Adipocyte (in vitro differentiated cells): ENCODE results near the gene DCBLD2.
A peak's percentile ranks its signal among the peaks of the same experiment; 100 is the strongest.

Source experiments
- DNase-seq: peaks from one replicate; pipeline ENCODE4 v3.0.0-alpha.2; 2015; ENCODE audit warnings: low read depth
- H3K27me3 ChIP-seq: replicated peaks from 2 replicates; pipeline ENCODE4 v1.7.0; 2013; ENCODE audit warnings: mild to moderate bottlenecking, low read length, moderate library complexity; ENCODE audit not compliant: control insufficient read depth, insufficient read depth
- H3K36me3 ChIP-seq: 2 replicates; pipeline ENCODE4 v1.7.0; 2013; ENCODE audit warnings: low read length, mild to moderate bottlenecking, moderate library complexity; ENCODE audit not compliant: control insufficient read depth, insufficient read depth, severe bottlenecking
- H3K4me1 ChIP-seq: 2 replicates; pipeline ENCODE4 v1.7.0; 2013; ENCODE audit warnings: mild to moderate bottlenecking, low read length, moderate library complexity; ENCODE audit not compliant: control insufficient read depth, insufficient read depth
- H3K4me3 ChIP-seq: 2 replicates; pipeline ENCODE4 v1.7.0; 2013; ENCODE audit warnings: mild to moderate bottlenecking, low read length, moderate library complexity
- H3K9ac ChIP-seq: 2 replicates; pipeline ENCODE4 v1.7.0; 2013; ENCODE audit warnings: mild to moderate bottlenecking, low read length, moderate library complexity
- H3K9me3 ChIP-seq: 2 replicates; pipeline ENCODE4 v1.7.0; 2013; ENCODE audit warnings: mild to moderate bottlenecking, low read length, moderate library complexity; ENCODE audit not compliant: control insufficient read depth

The DCBLD2 gene

GRCh38 chr3:98791341-98792325, 109.9 kb downstream of the DCBLD2 start:
- Histone ChIP-seq H3K4me3 (no peak overlapping the region), H3K9ac (no peak overlapping the region), H3K9me3 (no peaks in the 10 kb centered on the region), H3K36me3 (peaks cover 9% of the 10 kb centered on the region), H3K4me1 (peaks cover 6% of the 10 kb centered on the region), H3K27me3 (no peaks in the 10 kb centered on the region)
- no peak for DNase-seq

- H3K36me3 ChIP-seq, result no peaks in the 10 kb centered on the region
Observed at GRCh38 chr3:98788651-98789050, 112.8 kb downstream of the DCBLD2 start.

GRCh38 chr3:98787181-98787580, 114.3 kb downstream of the DCBLD2 start:
- H3K9me3 ChIP-seq, result no peaks in the 10 kb centered on the region
- no peaks in the 10 kb centered on the region for H3K36me3 ChIP-seq

More at GRCh38 chr3:98788651-98789050, 112.8 kb downstream of the DCBLD2 start:
- no peak for DNase-seq
- H3K9ac ChIP-seq, result no peak overlapping the region
- no peaks in the 10 kb centered on the region for H3K9me3 ChIP-seq
- H3K27me3 ChIP-seq, result no peaks in the 10 kb centered on the region
- peaks cover 34% of the 10 kb centered on the region for H3K4me1 ChIP-seq
- H3K4me3 ChIP-seq, result no peak overlapping the region

GRCh38 chr3:98786364-98787006, 115.0 kb downstream of the DCBLD2 start:
- DNase-seq, result peak; percentile 52
- Histone ChIP-seq H3K9ac (no peak overlapping the region), H3K27me3 (no peaks in the 10 kb centered on the region), H3K4me3 (no peak overlapping the region), H3K9me3 (no peaks in the 10 kb centered on the region), H3K4me1 (peaks cover 34% of the 10 kb centered on the region), H3K36me3 (no peaks in the 10 kb centered on the region)

More at GRCh38 chr3:98787181-98787580, 114.3 kb downstream of the DCBLD2 start:
- Histone ChIP-seq H3K27me3 (no peaks in the 10 kb centered on the region), H3K4me3 (no peak overlapping the region), H3K4me1 (peaks cover 34% of the 10 kb centered on the region), H3K9ac (no peak overlapping the region)
- DNase-seq, result no peak

GRCh38 chr3:98784666-98785600, 116.6 kb downstream of the DCBLD2 start:
- Histone ChIP-seq H3K9ac (peak overlapping the region; percentile 18), H3K36me3 (no peaks in the 10 kb centered on the region), H3K27me3 (no peaks in the 10 kb centered on the region), H3K4me1 (peaks cover 36% of the 10 kb centered on the region), H3K9me3 (no peaks in the 10 kb centered on the region), H3K4me3 (peak overlapping the region; percentile 28)
- peak; percentile 90 for DNase-seq

GRCh38 chr3:98784042-98784441, 117.5 kb downstream of the DCBLD2 start:
- H3K9ac ChIP-seq, result no peak overlapping the region
- H3K9me3 ChIP-seq, result no peaks in the 10 kb centered on the region
- no peak for DNase-seq
- no peaks in the 10 kb centered on the region for H3K27me3 ChIP-seq
- no peaks in the 10 kb centered on the region for H3K36me3 ChIP-seq
- H3K4me1 ChIP-seq, result peaks cover 45% of the 10 kb centered on the region
- H3K4me3 ChIP-seq, result no peak overlapping the region

GRCh38 chr3:98782824-98783500, 118.5 kb downstream of the DCBLD2 start:
- no peaks in the 10 kb centered on the region for H3K27me3 ChIP-seq
- no peak for DNase-seq

GRCh38 chr3:98780343-98780742, 121.2 kb downstream of the DCBLD2 start:
- Histone ChIP-seq H3K36me3 (no peaks in the 10 kb centered on the region), H3K9me3 (no peaks in the 10 kb centered on the region), H3K4me3 (no peak overlapping the region), H3K9ac (no peak overlapping the region), H3K27me3 (no peaks in the 10 kb centered on the region), H3K4me1 (peaks cover 43% of the 10 kb centered on the region)
- DNase-seq, result no peak

More at GRCh38 chr3:98782824-98783500, 118.5 kb downstream of the DCBLD2 start:
- H3K9me3 ChIP-seq, result no peaks in the 10 kb centered on the region
- H3K4me3 ChIP-seq, result no peak overlapping the region
- H3K36me3 ChIP-seq, result no peaks in the 10 kb centered on the region
- H3K4me1 ChIP-seq, result peaks cover 55% of the 10 kb centered on the region
- H3K9ac ChIP-seq, result no peak overlapping the region

GRCh38 chr3:98779541-98780335, 121.8 kb downstream of the DCBLD2 start:
- no peaks in the 10 kb centered on the region for H3K36me3 ChIP-seq
- DNase-seq, result no peak

More at GRCh38 chr3:98779541-98780335, 121.8 kb downstream of the DCBLD2 start:
- Histone ChIP-seq H3K9ac (no peak overlapping the region), H3K27me3 (no peaks in the 10 kb centered on the region), H3K9me3 (no peaks in the 10 kb centered on the region), H3K4me3 (no peak overlapping the region), H3K4me1 (peaks cover 37% of the 10 kb centered on the region)
